SK-N-SH treated with all-trans-retinoic acid at 6 μM for 48 hours (cell line): ENCODE results near the gene ORAI3.

Experiments
- ATAC-seq: fragments of 200-7000 bp; cut with Tn5 transposase; 3 replicates; pipeline ENCODE4 v1.9.1; 2020; ENCODE audit warnings: mild to moderate bottlenecking, moderate library complexity
- BACH2 ChIP-seq: fragments of 250-450 bp; sonication (Bioruptor Pico); IDR thresholded peaks from 2 replicates; pipeline ENCODE4 v1.9.0; 2021; ENCODE audit warnings: mild to moderate bottlenecking, borderline replicate concordance
- CSDC2 ChIP-seq: fragments of 250-450 bp; sonication (Bioruptor Pico); IDR thresholded peaks from 2 replicates; pipeline ENCODE4 v1.5.0; 2020; ENCODE audit warnings: mild to moderate bottlenecking, moderate library complexity
- CSRNP3 ChIP-seq: fragments of 250-450 bp; sonication (Bioruptor Pico); IDR thresholded peaks from 2 replicates; pipeline ENCODE4 v1.5.1; 2021; ENCODE audit warnings: mild to moderate bottlenecking, moderate library complexity
- ESRRG ChIP-seq: fragments of 250-450 bp; sonication (Bioruptor Pico); IDR thresholded peaks from 2 replicates; pipeline ENCODE4 v1.6.1; 2021; ENCODE audit warnings: mild to moderate bottlenecking
- GLIS3 ChIP-seq: fragments of 250-450 bp; sonication (Bioruptor Pico); IDR thresholded peaks from 2 replicates; pipeline ENCODE4 v1.5.0; 2020; ENCODE audit warnings: mild to moderate bottlenecking, moderate library complexity
- ISL1 ChIP-seq: fragments of 250-450 bp; sonication (Bioruptor Pico); IDR thresholded peaks from 2 replicates; pipeline ENCODE4 v2.1.2; 2022; ENCODE audit warnings: mild to moderate bottlenecking, moderate library complexity
- OSR1 ChIP-seq: fragments of 250-450 bp; sonication (Bioruptor Pico); IDR thresholded peaks from 2 replicates; pipeline ENCODE4 v1.8.0; 2022; ENCODE audit warnings: moderate library complexity, mild to moderate bottlenecking, inconsistent platforms
- PATZ1 ChIP-seq: fragments of 250-450 bp; sonication (Bioruptor Pico); IDR thresholded peaks from 2 replicates; pipeline ENCODE4 v1.8.0; 2020; ENCODE audit warnings: mild to moderate bottlenecking, moderate library complexity, borderline replicate concordance
- PPARA ChIP-seq: fragments of 250-450 bp; sonication (Bioruptor Pico); IDR thresholded peaks from 2 replicates; pipeline ENCODE4 v1.5.0; 2020; ENCODE audit warnings: mild to moderate bottlenecking, borderline replicate concordance
- RARB ChIP-seq: fragments of 250-450 bp; sonication (Bioruptor Pico); IDR thresholded peaks from 2 replicates; pipeline ENCODE4 v1.8.0; 2021; ENCODE audit warnings: mild to moderate bottlenecking, moderate library complexity
- SNAI2 ChIP-seq: fragments of 250-450 bp; sonication (Bioruptor Pico); IDR thresholded peaks from 2 replicates; pipeline ENCODE4 v1.5.0; 2020; ENCODE audit warnings: mild to moderate bottlenecking, moderate library complexity
- TCF4 ChIP-seq: fragments of 250-450 bp; sonication (Bioruptor Pico); IDR thresholded peaks from 2 replicates; pipeline ENCODE4 v1.8.0; 2021; ENCODE audit warnings: mild to moderate bottlenecking, moderate library complexity, borderline replicate concordance
- TOX ChIP-seq: fragments of 250-450 bp; sonication (Bioruptor Pico); IDR thresholded peaks from 2 replicates; pipeline ENCODE4 v1.8.0; 2021; ENCODE audit warnings: mild to moderate bottlenecking, moderate library complexity, borderline replicate concordance
- ZC3H10 ChIP-seq: fragments of 250-450 bp; sonication (Bioruptor Pico); IDR thresholded peaks from 2 replicates; pipeline ENCODE4 v1.5.1; 2021; ENCODE audit warnings: mild to moderate bottlenecking, moderate library complexity
- ZFP3 ChIP-seq: fragments of 250-450 bp; sonication (Bioruptor Pico); IDR thresholded peaks from 2 replicates; pipeline ENCODE4 v1.5.0; 2020; ENCODE audit warnings: mild to moderate bottlenecking, moderate library complexity
- ZFP30 ChIP-seq: fragments of 450-650 bp; formaldehyde crosslinking; IDR thresholded peaks from 2 replicates; pipeline ENCODE4 v1.5.0; 2022; ENCODE audit warnings: mild to moderate bottlenecking, moderate library complexity
- ZNF565 ChIP-seq: fragments of 450-650 bp; formaldehyde crosslinking; conservative IDR thresholded peaks from 2 replicates; pipeline ENCODE4 v1.5.0; 2020; ENCODE audit warnings: low read depth, mild to moderate bottlenecking, moderate library complexity
- ZNF70 ChIP-seq: fragments of 450-650 bp; formaldehyde crosslinking; IDR thresholded peaks from 2 replicates; pipeline ENCODE4 v1.5.0; 2020; ENCODE audit warnings: mild to moderate bottlenecking, moderate library complexity
- ZNF8 ChIP-seq: fragments of 450-650 bp; formaldehyde crosslinking; IDR thresholded peaks from 2 replicates; pipeline ENCODE4 v1.5.0; 2020; ENCODE audit warnings: mild to moderate bottlenecking, moderate library complexity
- TF ChIP-seq, protein P1 (sequence below): fragments of 250-450 bp; sonication (Bioruptor Pico); IDR thresholded peaks from 2 replicates; pipeline ENCODE4 v1.5.1; 2020; ENCODE audit warnings: low read depth, mild to moderate bottlenecking, moderate library complexity
- TF ChIP-seq, protein P2 (sequence below): fragments of 250-450 bp; sonication (Bioruptor Pico); IDR thresholded peaks from 2 replicates; pipeline ENCODE4 v1.5.0; 2020; ENCODE audit warnings: mild to moderate bottlenecking, moderate library complexity

The ORAI3 gene

GRCh38 chr16:30925632-30925987, 23.3 kb upstream of the ORAI3 start:
- no peak for ATAC-seq
- TF ChIP-seq RARB (CRISPR knock-in tag): no peak
- TF ChIP-seq ZFP30 (CRISPR knock-in tag): no peak
- TF ChIP-seq GLIS3 (CRISPR knock-in tag): no peak
- no peak for TF ChIP-seq ZC3H10
- no peak for TF ChIP-seq PPARA
- no peak for TF ChIP-seq ZNF565 (CRISPR knock-in tag)
- no peak for TF ChIP-seq PATZ1 (CRISPR knock-in tag)
- no peak for TF ChIP-seq TCF4 (CRISPR knock-in tag)
- TF ChIP-seq ISL1 (CRISPR knock-in tag): no peak
- no peak for TF ChIP-seq BACH2 (CRISPR knock-in tag)
- no peak for TF ChIP-seq ZNF8 (CRISPR knock-in tag)
- TF ChIP-seq ZNF70: no peak
- TF ChIP-seq ESRRG (CRISPR knock-in tag): no peak
- TF ChIP-seq CSDC2: no peak

GRCh38 chr16:30925995-30926811, 22.7 kb upstream of the ORAI3 start:
- ATAC-seq: no peak
- TF ChIP-seq GLIS3 (CRISPR knock-in tag) (no peak), OSR1 (CRISPR knock-in tag) (no peak)

- no peak for TF ChIP-seq ESRRG (CRISPR knock-in tag)
- no peak for TF ChIP-seq ZFP3 (CRISPR knock-in tag)
- no peak for TF ChIP-seq ZNF70
- TF ChIP-seq PPARA: no peak
- no peak for TF ChIP-seq ZFP30 (CRISPR knock-in tag)
- TF ChIP-seq ZNF8 (CRISPR knock-in tag): no peak
- TF ChIP-seq TCF4 (CRISPR knock-in tag): no peak
- TF ChIP-seq OSR1 (CRISPR knock-in tag): no peak
- no peak for ATAC-seq
Measured at GRCh38 chr16:30926937-30927788, 21.7 kb upstream of the ORAI3 start.

DNA sequence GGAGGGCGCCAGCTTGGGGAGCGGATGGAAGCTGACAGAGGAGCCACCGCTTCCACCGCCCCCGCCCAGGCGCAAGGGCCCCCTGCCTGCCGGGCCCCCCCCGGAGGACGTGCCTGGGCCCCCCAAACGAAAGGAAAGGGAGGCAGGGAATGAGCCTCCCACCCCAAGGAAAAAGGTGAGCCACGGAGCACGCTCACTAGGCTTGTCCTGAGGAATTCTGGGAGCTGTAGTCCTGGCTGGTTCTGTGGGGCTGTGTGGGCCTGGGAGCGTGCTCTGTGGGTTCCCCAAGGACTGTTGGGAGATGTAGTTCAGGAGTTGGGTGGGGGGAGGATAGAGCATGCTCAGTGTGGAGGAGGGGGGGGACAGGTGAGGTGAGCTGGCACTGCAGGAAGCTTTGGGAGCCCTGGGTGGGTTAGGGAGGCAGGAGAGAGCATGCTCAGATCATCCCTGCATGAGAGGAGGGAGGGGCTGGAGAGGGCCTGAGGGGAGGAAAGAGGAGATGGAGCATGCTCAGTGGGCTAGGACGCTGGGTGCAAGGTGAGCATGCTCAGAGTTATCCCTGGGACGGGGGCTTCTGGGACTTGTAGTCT, 21.0 kb upstream of the ORAI3 start:
- no peak for TF ChIP-seq TCF4 (CRISPR knock-in tag)
- TF ChIP-seq ZNF70: no peak
- TF ChIP-seq ZFP30 (CRISPR knock-in tag): no peak
- TF ChIP-seq ZC3H10: no peak
- TF ChIP-seq ISL1 (CRISPR knock-in tag): no peak
- TF ChIP-seq OSR1 (CRISPR knock-in tag): no peak
- TF ChIP-seq TOX (CRISPR knock-in tag): no peak
- TF ChIP-seq CSRNP3 (CRISPR knock-in tag): no peak
- TF ChIP-seq, protein P1, sequence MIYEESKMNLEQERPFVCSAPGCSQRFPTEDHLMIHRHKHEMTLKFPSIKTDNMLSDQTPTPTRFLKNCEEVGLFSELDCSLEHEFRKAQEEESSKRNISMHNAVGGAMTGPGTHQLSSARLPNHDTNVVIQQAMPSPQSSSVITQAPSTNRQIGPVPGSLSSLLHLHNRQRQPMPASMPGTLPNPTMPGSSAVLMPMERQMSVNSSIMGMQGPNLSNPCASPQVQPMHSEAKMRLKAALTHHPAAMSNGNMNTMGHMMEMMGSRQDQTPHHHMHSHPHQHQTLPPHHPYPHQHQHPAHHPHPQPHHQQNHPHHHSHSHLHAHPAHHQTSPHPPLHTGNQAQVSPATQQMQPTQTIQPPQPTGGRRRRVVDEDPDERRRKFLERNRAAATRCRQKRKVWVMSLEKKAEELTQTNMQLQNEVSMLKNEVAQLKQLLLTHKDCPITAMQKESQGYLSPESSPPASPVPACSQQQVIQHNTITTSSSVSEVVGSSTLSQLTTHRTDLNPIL: no peak
- TF ChIP-seq PATZ1 (CRISPR knock-in tag): no peak
- TF ChIP-seq, protein P2, sequence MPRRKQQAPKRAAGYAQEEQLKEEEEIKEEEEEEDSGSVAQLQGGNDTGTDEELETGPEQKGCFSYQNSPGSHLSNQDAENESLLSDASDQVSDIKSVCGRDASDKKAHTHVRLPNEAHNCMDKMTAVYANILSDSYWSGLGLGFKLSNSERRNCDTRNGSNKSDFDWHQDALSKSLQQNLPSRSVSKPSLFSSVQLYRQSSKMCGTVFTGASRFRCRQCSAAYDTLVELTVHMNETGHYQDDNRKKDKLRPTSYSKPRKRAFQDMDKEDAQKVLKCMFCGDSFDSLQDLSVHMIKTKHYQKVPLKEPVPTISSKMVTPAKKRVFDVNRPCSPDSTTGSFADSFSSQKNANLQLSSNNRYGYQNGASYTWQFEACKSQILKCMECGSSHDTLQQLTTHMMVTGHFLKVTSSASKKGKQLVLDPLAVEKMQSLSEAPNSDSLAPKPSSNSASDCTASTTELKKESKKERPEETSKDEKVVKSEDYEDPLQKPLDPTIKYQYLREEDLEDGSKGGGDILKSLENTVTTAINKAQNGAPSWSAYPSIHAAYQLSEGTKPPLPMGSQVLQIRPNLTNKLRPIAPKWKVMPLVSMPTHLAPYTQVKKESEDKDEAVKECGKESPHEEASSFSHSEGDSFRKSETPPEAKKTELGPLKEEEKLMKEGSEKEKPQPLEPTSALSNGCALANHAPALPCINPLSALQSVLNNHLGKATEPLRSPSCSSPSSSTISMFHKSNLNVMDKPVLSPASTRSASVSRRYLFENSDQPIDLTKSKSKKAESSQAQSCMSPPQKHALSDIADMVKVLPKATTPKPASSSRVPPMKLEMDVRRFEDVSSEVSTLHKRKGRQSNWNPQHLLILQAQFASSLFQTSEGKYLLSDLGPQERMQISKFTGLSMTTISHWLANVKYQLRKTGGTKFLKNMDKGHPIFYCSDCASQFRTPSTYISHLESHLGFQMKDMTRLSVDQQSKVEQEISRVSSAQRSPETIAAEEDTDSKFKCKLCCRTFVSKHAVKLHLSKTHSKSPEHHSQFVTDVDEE (CRISPR knock-in tag): no peak
- TF ChIP-seq SNAI2: no peak
- no peak for TF ChIP-seq GLIS3 (CRISPR knock-in tag)
- no peak for TF ChIP-seq ZFP3 (CRISPR knock-in tag)
- no peak for TF ChIP-seq ZNF565 (CRISPR knock-in tag)
- no peak for TF ChIP-seq ESRRG (CRISPR knock-in tag)
- TF ChIP-seq, all 23 proteins: peak for 0
- peak; percentile 72 for ATAC-seq
